Stimulated activated CD4-positive, alpha-beta T cell treated with anti-CD3 and anti-CD28 coated beads, Interleukin-15, amount 100 ng/mL, for 48 hours (primary cell): ENCODE results near the gene MADD.
"Not testable (repeated sequence)": the region's sequence is repeated elsewhere in the genome, so short reads cannot be mapped to it uniquely, and the experiment has no call there.

ENCODE experiments used
- DNase-seq, 2 donors: peaks; one replicate each; pipeline ENCODE4 v3.0.0-alpha.2; 2020; ENCODE audit warnings: low read depth in 2 of 2

MADD gene

GRCh38 chr11:47274495-47275235 is 4.7 kb downstream of the MADD start:
- DNase-seq: no peak

- DNase-seq: no peak
Observed at GRCh38 chr11:47276923-47277322, 7.0 kb downstream of the MADD start.

GRCh38 chr11:47278058-47278457 is 8.1 kb downstream of the MADD start:
- no peak for DNase-seq

GRCh38 chr11:47278769-47279168 is 8.8 kb downstream of the MADD start:
- DNase-seq: no peak

GRCh38 chr11:47280099-47280498 is 10.2 kb downstream of the MADD start:
- DNase-seq: no peak

GRCh38 chr11:47280860-47281259 is 10.9 kb downstream of the MADD start:
- DNase-seq: no peak

- no peak for DNase-seq
Observed at GRCh38 chr11:47282462-47282861, 12.5 kb downstream of the MADD start.

GRCh38 chr11:47284151-47284550 is 14.2 kb downstream of the MADD start:
- DNase-seq: no peak

GRCh38 chr11:47285969-47286770 is 16.2 kb downstream of the MADD start:
- DNase-seq: no peak

- DNase-seq: no peak
Observed at GRCh38 chr11:47288066-47288465, 18.1 kb downstream of the MADD start.

GRCh38 chr11:47289856-47290255 is 19.9 kb downstream of the MADD start:
- no peak for DNase-seq

- DNase-seq: no peak
Observed at GRCh38 chr11:47295385-47295784, 25.5 kb downstream of the MADD start.

- DNase-seq: no peak
Observed at GRCh38 chr11:47296045-47296444, 26.1 kb downstream of the MADD start.

- DNase-seq: no peak
Observed at GRCh38 chr11:47299078-47299477, 29.1 kb downstream of the MADD start.

GRCh38 chr11:47302853-47303252 is 32.9 kb downstream of the MADD start:
- DNase-seq: no peak

- no peak for DNase-seq
Observed at GRCh38 chr11:47305734-47306483, 36.0 kb downstream of the MADD start.

GRCh38 chr11:47306484-47306844 is 36.5 kb downstream of the MADD start:
- no peak for DNase-seq

GRCh38 chr11:47308050-47308823 is 38.3 kb downstream of the MADD start:
- no peak for DNase-seq

- no peak for DNase-seq
Observed at GRCh38 chr11:47314992-47315391, 45.1 kb downstream of the MADD start.

- DNase-seq: not testable (repeated sequence)
Observed at GRCh38 chr11:47316501-47316900, 46.6 kb downstream of the MADD start.

- no peak for DNase-seq
Observed at GRCh38 chr11:47317064-47317828, 47.3 kb downstream of the MADD start.
